ENCODE measurements around the gene KPTN. TPM values are rescaled to one million over a fixed set of nuclear protein-coding genes. Genes with fewer than 3 reads are reported as not detected.

The KPTN gene
- total RNA-seq, 1 donor: 4.0 TPM

DNA sequence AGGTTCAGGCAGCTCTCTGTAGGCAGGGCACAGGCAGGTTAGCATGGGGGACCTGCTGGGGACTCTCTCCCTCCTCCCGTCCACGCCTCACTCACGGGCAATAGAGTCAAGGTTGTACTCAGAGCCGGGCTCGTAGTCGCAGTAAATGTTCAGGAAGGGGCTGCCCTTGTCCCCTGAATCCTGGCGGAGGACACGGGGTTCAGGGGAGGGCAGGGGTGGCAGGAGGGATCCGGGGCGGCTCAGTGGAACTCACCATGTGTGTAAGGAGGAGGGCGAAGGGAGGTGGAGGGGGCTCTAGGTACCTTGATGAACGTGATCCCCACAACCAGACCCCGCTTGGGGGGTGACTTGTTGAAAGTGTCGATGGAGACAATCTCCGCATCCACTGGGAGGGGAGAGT lies 819 bp downstream of the KPTN start:
- H3K9me3 ChIP-seq (ENCODE audit: low read depth, low read length): no peaks in the 10 kb centered on the region
- no peaks in the 10 kb centered on the region for H3K27me3 ChIP-seq (ENCODE audit: insufficient read depth, low read length)
- no peaks in the 10 kb centered on the region for H4K20me1 ChIP-seq (ENCODE audit: insufficient read depth, low read length)
- H3K27ac ChIP-seq (ENCODE audit: low read depth, low read length): no peak overlapping the region
- peak overlapping the region; percentile 91 for H2AFZ ChIP-seq (ENCODE audit: low read length)
- TF ChIP-seq, protein P1, sequence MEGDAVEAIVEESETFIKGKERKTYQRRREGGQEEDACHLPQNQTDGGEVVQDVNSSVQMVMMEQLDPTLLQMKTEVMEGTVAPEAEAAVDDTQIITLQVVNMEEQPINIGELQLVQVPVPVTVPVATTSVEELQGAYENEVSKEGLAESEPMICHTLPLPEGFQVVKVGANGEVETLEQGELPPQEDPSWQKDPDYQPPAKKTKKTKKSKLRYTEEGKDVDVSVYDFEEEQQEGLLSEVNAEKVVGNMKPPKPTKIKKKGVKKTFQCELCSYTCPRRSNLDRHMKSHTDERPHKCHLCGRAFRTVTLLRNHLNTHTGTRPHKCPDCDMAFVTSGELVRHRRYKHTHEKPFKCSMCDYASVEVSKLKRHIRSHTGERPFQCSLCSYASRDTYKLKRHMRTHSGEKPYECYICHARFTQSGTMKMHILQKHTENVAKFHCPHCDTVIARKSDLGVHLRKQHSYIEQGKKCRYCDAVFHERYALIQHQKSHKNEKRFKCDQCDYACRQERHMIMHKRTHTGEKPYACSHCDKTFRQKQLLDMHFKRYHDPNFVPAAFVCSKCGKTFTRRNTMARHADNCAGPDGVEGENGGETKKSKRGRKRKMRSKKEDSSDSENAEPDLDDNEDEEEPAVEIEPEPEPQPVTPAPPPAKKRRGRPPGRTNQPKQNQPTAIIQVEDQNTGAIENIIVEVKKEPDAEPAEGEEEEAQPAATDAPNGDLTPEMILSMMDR (IDR thresholded peaks at IDR 0.05; ENCODE audit: extremely low read depth, low read depth, low read length): no peak
- DNase-seq (ENCODE audit: insufficient read length, low spot score, missing footprints): peak; percentile 76
- peaks cover 13% of the 10 kb centered on the region for H3K36me3 ChIP-seq (ENCODE audit: insufficient read depth, low read length)
- H3K4me3 ChIP-seq (ENCODE audit: insufficient read depth, low read length): peak overlapping the region; percentile 93
- peak overlapping the region; percentile 94 for H3K4me2 ChIP-seq (ENCODE audit: insufficient read depth, low read length)
- peaks cover 4% of the 10 kb centered on the region for H3K4me1 ChIP-seq (ENCODE audit: insufficient read depth, low read length)
- no peaks in the 10 kb centered on the region for H3K79me2 ChIP-seq (ENCODE audit: insufficient read depth, low read length)

DNA sequence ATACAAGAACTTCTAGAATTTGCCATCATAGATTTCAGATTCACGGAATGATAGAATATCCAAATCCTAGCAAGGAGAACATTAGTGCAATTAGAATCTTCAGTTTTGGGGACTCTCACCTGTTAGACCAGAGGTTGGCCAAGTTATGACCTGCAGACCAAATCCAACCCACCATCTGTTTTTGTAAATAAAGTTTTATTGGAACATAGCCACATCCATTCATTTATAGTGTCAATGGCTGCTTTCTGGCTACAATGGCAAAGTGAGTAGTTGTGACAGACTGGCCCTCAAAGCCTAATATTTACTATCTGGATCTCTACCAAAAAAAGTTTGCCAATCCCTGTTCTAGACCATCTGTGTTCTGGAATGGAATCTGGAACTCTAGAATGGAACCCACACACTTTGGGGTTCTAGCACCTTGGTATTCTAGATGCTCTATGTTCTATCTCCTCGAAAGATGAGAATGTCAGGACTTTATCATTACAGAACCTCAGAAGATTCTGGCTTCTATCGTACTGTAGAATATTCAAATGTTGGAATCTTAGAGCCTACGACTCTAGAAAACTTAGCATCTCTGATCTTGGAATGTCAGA lies 2.5 kb downstream of the KPTN start:
- no peaks in the 10 kb centered on the region for H4K20me1 ChIP-seq (ENCODE audit: insufficient read depth, low read length)
- H3K36me3 ChIP-seq (ENCODE audit: insufficient read depth, low read length): peaks cover 7% of the 10 kb centered on the region
- H3K4me3 ChIP-seq (ENCODE audit: insufficient read depth, low read length): no peak overlapping the region
- TF ChIP-seq, protein P1 (IDR thresholded peaks at IDR 0.05; ENCODE audit: extremely low read depth, low read depth, low read length): no peak
- no peak overlapping the region for H3K27ac ChIP-seq (ENCODE audit: low read depth, low read length)
- no peak overlapping the region for H3K4me2 ChIP-seq (ENCODE audit: insufficient read depth, low read length)
- H3K27me3 ChIP-seq (ENCODE audit: insufficient read depth, low read length): no peaks in the 10 kb centered on the region
- no peaks in the 10 kb centered on the region for H3K79me2 ChIP-seq (ENCODE audit: insufficient read depth, low read length)
- H3K4me1 ChIP-seq (ENCODE audit: insufficient read depth, low read length): peaks cover 4% of the 10 kb centered on the region
- H3K9me3 ChIP-seq (ENCODE audit: low read depth, low read length): no peaks in the 10 kb centered on the region
- H2AFZ ChIP-seq (ENCODE audit: low read length): no peak overlapping the region
- DNase-seq (ENCODE audit: insufficient read length, low spot score, missing footprints): no peak

DNA sequence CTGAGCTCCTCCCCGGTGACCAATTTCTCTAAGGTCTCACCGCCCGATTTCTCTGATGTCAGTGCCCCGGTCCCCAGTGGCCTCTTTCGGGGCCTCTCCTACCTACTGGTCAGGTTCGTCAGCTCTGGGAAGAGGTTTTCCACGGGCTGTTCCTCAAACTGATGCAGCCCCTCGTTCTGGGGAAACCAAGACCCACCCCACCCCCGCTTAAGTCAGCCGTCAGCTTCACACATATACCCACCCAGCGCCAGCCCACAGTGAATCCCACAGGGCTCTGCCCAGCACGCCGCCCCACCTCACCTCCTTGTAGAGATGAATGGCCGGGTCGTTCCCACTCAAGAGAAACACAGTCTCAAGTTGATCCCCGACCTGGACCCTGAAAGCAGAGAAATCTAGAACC lies 3.4 kb downstream of the KPTN start:
- TF ChIP-seq, protein P1 (IDR thresholded peaks at IDR 0.05; ENCODE audit: extremely low read depth, low read depth, low read length): no peak

DNA sequence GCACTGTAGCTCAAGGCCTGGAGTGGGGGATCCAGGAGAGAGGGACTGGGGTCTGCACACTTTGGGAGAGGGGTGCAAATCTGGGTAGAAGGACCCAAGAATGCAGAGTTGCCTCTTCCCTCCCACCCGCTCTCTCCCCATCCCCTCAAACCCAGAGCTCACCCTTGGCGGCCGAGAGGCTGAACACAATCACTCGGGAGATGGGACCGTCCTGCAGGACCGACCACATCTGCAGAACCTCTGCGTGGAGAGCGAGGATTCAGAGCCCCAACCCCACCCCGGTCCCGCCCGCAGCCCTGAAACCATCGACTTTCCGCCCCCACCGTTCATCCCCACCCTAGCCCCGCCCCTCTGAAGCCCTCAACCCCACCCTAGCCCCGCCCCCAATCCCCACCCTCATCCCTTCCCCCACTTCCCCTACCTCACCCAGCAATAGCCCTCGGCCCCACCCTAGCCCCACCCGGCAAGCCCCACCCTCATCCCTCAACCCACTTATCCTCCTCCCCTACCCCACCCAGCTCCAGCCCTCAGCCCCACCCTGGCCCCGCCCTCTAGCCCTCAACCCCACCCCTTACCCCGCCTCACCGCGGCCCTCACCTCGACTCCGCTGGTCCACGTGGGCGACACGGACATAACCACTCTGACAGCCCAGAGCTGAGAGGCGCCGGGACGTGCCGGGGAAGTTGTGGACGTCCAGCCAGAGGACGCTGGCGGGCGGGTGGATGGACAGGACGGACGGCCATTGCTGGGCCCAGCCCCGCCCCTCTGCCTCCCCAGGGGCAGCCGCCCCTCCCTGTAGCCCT lies 4.1 kb downstream of the KPTN start:
- Histone ChIP-seq H4K20me1 (ENCODE audit: insufficient read depth, low read length) (no peaks in the 10 kb centered on the region), H3K27me3 (ENCODE audit: insufficient read depth, low read length) (no peaks in the 10 kb centered on the region), H3K4me1 (ENCODE audit: insufficient read depth, low read length) (peaks cover 4% of the 10 kb centered on the region), H2AFZ (ENCODE audit: low read length) (no peak overlapping the region), H3K9me3 (ENCODE audit: low read depth, low read length) (no peaks in the 10 kb centered on the region), H3K4me3 (ENCODE audit: insufficient read depth, low read length) (no peak overlapping the region), H3K27ac (ENCODE audit: low read depth, low read length) (no peak overlapping the region), H3K36me3 (ENCODE audit: insufficient read depth, low read length) (no peaks in the 10 kb centered on the region), H3K4me2 (ENCODE audit: insufficient read depth, low read length) (no peak overlapping the region), H3K79me2 (ENCODE audit: insufficient read depth, low read length) (no peaks in the 10 kb centered on the region)
- DNase-seq (ENCODE audit: insufficient read length, low spot score, missing footprints): peak; percentile 84
- TF ChIP-seq, protein P1 (IDR thresholded peaks at IDR 0.05; ENCODE audit: extremely low read depth, low read depth, low read length): no peak

More for the DNA sequence above, 3.4 kb downstream of the KPTN start:
- no peaks in the 10 kb centered on the region for H3K9me3 ChIP-seq (ENCODE audit: low read depth, low read length)
- H4K20me1 ChIP-seq (ENCODE audit: insufficient read depth, low read length): no peaks in the 10 kb centered on the region
- H3K4me2 ChIP-seq (ENCODE audit: insufficient read depth, low read length): no peak overlapping the region
- H3K79me2 ChIP-seq (ENCODE audit: insufficient read depth, low read length): no peaks in the 10 kb centered on the region
- peaks cover 4% of the 10 kb centered on the region for H3K4me1 ChIP-seq (ENCODE audit: insufficient read depth, low read length)
- H3K27me3 ChIP-seq (ENCODE audit: insufficient read depth, low read length): no peaks in the 10 kb centered on the region
- peaks cover 5% of the 10 kb centered on the region for H3K36me3 ChIP-seq (ENCODE audit: insufficient read depth, low read length)
- DNase-seq (ENCODE audit: insufficient read length, low spot score, missing footprints): no peak
- no peak overlapping the region for H3K4me3 ChIP-seq (ENCODE audit: insufficient read depth, low read length)
- H2AFZ ChIP-seq (ENCODE audit: low read length): no peak overlapping the region
- H3K27ac ChIP-seq (ENCODE audit: low read depth, low read length): no peak overlapping the region

Data from osteoblast (primary cell).